Vagina (tissue), 2 donors: ENCODE results near the gene LAMA1. TPM values are rescaled to one million over a fixed set of nuclear protein-coding genes. Genes with fewer than 3 reads are reported as not detected.

ENCODE experiments used
- DNase-seq, 2 donors: peaks; one replicate each; pipeline ENCODE4 v3.0.0-alpha.2; 2017; ENCODE audit errors: extremely low spot score in 2 of 2
- H3K27ac ChIP-seq: fragments of 200-600 bp; sonication (generic); one replicate; pipeline ENCODE4 v1.5.1; 2019
- H3K27me3 ChIP-seq: fragments of 200-600 bp; sonication (generic); one replicate; pipeline ENCODE4 v1.5.1; 2019
- H3K36me3 ChIP-seq, 2 donors: fragments of 200-600 bp; sonication (generic); one replicate each; pipeline ENCODE4 v1.5.1; 2017 to 2019
- H3K4me1 ChIP-seq: fragments of 200-600 bp; sonication (generic); one replicate; pipeline ENCODE4 v1.5.1; 2019
- H3K4me3 ChIP-seq, 2 donors: fragments of 200-600 bp; sonication (generic); 1 replicate in 1 of 2; 2 replicates in 1 of 2; pipeline ENCODE4 v1.5.1; 2016 to 2019
- H3K9me3 ChIP-seq: fragments of 200-600 bp; sonication (generic); one replicate; pipeline ENCODE4 v1.5.1; 2019
- POLR2A ChIP-seq, 2 donors: fragments of 450-650 bp; IDR thresholded peaks; one replicate each; pipeline ENCODE4 v1.6.1; 2017; ENCODE audit warnings: antibody characterized with exemption in 2 of 2, mild to moderate bottlenecking in 2 of 2, moderate library complexity in 2 of 2
- POLR2AphosphoS5 ChIP-seq, 2 donors: sonication (generic); formaldehyde crosslinking; IDR thresholded peaks; one replicate each; pipeline ENCODE4 v1.9.0; 2017; ENCODE audit warnings: antibody characterized with exemption in 2 of 2, mild to moderate bottlenecking in 2 of 2, low read depth in 1 of 2; ENCODE audit not compliant: insufficient read depth in 1 of 2
- intact Hi-C: fragments of 100-400 bp; cut with DNase I; formaldehyde crosslinking; loops from one replicate; pipeline ENCODE4 v1.15.1; 2023
- total RNA-seq: library from RNA; depleted of rRNA; stranded (reverse); fragments of >200 nt; gene quantifications from one replicate; pipeline ENCODE4 v1.2.3, GENCODE V29; 2016
- TF ChIP-seq, protein P1 (sequence below), 3 experiments: fragments of 450-650 bp in 2 of 3; fragments of 200-600 bp in 1 of 3; sonication (generic) in 1 of 3; IDR thresholded peaks; one replicate each; pipeline ENCODE4 v1.5.1; 2017 to 2019; ENCODE audit warnings: antibody characterized with exemption in 3 of 3, mild to moderate bottlenecking in 2 of 3, moderate library complexity in 2 of 3

The LAMA1 gene
- total RNA-seq, 1 donor from 2014 or later = 1.5 TPM

DNA sequence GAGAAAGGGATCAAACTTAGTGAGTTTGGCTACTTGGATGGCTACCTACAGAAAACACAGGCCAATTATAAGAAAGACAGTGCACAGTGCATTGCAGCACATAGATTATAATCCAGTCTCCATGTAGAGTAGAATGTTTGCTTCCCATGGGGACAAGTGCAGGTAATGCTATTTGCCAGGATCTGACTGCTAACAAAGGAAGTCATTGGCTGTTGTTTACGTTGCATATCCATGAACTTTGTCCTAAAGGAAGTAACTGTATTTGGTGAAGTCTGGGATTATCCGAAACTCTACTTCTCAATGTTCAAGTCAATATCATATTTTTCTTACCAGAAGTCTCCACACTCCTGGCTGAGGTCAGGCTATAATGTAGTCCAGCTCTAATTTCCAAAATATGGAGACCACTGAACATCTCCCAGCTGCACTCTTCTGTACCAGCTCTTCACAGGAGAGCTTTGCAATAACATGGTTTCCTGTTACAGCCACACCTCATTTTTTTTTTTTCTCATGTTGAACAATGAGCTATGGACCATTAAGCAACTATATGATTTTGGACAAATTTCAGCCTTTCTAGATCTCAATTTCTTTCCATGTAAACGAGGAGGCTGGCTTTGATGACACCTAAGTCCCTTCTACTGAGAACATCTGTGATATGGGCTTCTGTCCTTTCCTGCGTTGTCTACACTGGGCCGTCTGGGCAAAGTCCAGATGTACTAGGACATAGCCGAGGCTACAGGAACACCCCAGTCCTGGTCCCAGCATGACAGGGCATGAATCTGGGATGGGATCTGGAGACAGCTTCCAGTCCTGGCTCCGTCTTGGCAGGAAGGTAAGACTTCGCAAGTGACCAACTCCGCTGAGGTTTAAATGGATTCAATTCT lies 154.8 kb downstream of the LAMA1 start:
- Histone ChIP-seq H3K4me3 (no peak overlapping the region), H3K36me3 (no peaks in the 10 kb centered on the region), H3K4me1 (no peaks in the 10 kb centered on the region), H3K27me3 (no peaks in the 10 kb centered on the region), H3K27ac (no peak overlapping the region), H3K9me3 (peaks cover 3% of the 10 kb centered on the region)
- TF ChIP-seq, protein P1, sequence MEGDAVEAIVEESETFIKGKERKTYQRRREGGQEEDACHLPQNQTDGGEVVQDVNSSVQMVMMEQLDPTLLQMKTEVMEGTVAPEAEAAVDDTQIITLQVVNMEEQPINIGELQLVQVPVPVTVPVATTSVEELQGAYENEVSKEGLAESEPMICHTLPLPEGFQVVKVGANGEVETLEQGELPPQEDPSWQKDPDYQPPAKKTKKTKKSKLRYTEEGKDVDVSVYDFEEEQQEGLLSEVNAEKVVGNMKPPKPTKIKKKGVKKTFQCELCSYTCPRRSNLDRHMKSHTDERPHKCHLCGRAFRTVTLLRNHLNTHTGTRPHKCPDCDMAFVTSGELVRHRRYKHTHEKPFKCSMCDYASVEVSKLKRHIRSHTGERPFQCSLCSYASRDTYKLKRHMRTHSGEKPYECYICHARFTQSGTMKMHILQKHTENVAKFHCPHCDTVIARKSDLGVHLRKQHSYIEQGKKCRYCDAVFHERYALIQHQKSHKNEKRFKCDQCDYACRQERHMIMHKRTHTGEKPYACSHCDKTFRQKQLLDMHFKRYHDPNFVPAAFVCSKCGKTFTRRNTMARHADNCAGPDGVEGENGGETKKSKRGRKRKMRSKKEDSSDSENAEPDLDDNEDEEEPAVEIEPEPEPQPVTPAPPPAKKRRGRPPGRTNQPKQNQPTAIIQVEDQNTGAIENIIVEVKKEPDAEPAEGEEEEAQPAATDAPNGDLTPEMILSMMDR (IDR thresholded peaks at IDR 0.05) = no peak
- TF ChIP-seq POLR2A (IDR thresholded peaks at IDR 0.05) (no peak), POLR2AphosphoS5 (IDR thresholded peaks at IDR 0.05; ENCODE audit: insufficient read depth in 1 of 2, low read depth in 1 of 2) (no peak)
- intact Hi-C loops = no loop called here
- DNase-seq = no peak

DNA sequence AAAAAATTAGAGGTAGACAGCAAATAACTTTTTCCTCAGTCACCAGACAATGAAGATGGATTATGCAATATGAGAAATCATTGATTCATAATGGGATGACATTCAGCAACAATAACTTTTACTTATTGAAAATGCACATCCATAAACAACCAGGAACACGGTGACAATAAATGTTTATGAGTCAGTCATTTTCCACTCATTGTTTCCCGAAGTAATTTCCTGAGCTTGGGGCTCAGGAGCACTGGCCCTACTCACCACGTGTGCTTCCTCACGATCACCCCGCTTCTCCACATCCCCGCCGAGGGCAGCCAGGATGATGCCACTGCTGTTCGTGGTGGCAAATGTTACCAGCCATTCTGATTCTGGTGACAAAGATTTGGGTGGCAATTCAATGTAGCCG lies 156.3 kb downstream of the LAMA1 start:
- peaks cover 3% of the 10 kb centered on the region for H3K9me3 ChIP-seq
- no peaks in the 10 kb centered on the region for H3K36me3 ChIP-seq
- DNase-seq = no peak
- H3K27me3 ChIP-seq = no peaks in the 10 kb centered on the region
- TF ChIP-seq POLR2A (IDR thresholded peaks at IDR 0.05) (no peak), POLR2AphosphoS5 (IDR thresholded peaks at IDR 0.05; ENCODE audit: insufficient read depth in 1 of 2, low read depth in 1 of 2) (no peak)
- TF ChIP-seq, protein P1 (IDR thresholded peaks at IDR 0.05) = no peak
- H3K27ac ChIP-seq = no peak overlapping the region
- intact Hi-C loops = no loop called here
- H3K4me1 ChIP-seq = no peaks in the 10 kb centered on the region
- no peak overlapping the region for H3K4me3 ChIP-seq

DNA sequence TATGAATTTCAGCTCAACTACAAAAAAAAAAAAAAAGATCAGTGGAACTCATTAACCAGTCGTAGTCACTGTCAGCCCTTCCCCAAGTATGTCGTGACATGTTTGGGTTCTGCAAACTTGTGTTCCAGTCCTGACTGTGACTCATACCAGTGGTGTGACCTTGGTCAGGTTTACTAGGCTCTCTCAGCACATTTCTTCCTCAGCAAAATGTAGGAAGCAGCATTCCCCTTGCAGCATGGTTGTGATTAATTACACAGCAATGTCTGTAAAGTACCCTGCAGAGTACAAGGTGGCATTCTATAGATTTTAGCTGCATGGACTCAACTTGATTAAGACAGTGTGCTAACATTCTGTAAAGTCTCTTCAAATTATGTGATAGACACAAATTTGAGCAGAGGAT lies 156.9 kb downstream of the LAMA1 start:
- Histone ChIP-seq H3K9me3 (peaks cover 3% of the 10 kb centered on the region), H3K27ac (no peak overlapping the region), H3K4me3 (no peak overlapping the region), H3K27me3 (no peaks in the 10 kb centered on the region), H3K4me1 (no peaks in the 10 kb centered on the region), H3K36me3 (no peaks in the 10 kb centered on the region)
- TF ChIP-seq POLR2A (IDR thresholded peaks at IDR 0.05) = no peak
- TF ChIP-seq, protein P1 (IDR thresholded peaks at IDR 0.05) = no peak
- TF ChIP-seq POLR2AphosphoS5 (IDR thresholded peaks at IDR 0.05; ENCODE audit: insufficient read depth in 1 of 2, low read depth in 1 of 2) = no peak
- intact Hi-C loops = no loop called here
- no peak for DNase-seq

DNA sequence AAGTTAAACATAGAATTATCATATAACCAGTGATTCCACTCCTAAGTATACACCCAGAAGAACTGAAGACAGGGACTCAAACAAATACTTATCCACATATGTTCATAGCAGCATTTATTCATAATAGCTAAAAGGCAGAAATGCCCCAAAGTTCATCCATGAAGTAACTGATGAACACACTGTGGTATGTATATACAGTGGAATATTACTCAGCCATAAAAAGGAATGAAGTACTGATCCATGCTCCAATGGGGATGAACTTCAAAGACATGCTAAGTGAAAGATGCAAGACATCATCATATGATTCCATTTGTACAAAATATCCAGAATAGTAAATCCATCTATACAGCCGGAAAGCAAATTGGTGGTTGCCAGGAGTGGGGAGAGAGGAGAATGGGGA lies 157.5 kb downstream of the LAMA1 start:
- no peak for DNase-seq
- no peaks in the 10 kb centered on the region for H3K27me3 ChIP-seq
- H3K36me3 ChIP-seq = no peaks in the 10 kb centered on the region
- TF ChIP-seq POLR2A (IDR thresholded peaks at IDR 0.05) = no peak
- TF ChIP-seq, protein P1 (IDR thresholded peaks at IDR 0.05) = no peak
- TF ChIP-seq POLR2AphosphoS5 (IDR thresholded peaks at IDR 0.05; ENCODE audit: insufficient read depth in 1 of 2, low read depth in 1 of 2) = no peak
- H3K9me3 ChIP-seq = peaks cover 3% of the 10 kb centered on the region
- H3K27ac ChIP-seq = no peak overlapping the region
- H3K4me3 ChIP-seq = no peak overlapping the region
- H3K4me1 ChIP-seq = no peaks in the 10 kb centered on the region
- intact Hi-C loops = no loop called here

DNA sequence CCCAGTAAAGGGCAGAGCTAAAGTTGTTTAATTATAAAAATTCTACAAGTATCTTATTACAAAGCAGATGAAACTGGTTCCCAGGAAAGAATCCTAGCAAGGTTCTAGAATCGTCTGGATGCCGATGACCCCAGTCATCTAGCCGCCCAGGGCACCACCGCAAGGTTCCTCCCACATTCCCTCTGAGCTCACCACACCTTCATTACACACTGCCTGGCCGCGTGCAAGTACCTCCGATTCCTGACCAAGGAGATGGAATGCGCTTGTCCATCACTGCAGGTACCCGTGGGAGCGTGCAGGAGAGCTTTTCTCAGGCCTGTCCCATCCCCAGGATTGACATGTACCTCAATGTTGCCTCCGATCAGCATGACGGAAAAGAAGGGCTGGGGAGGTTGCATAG lies 158.5 kb downstream of the LAMA1 start:
- Histone ChIP-seq H3K27ac (no peak overlapping the region), H3K36me3 (no peaks in the 10 kb centered on the region), H3K4me3 (no peak overlapping the region), H3K27me3 (no peaks in the 10 kb centered on the region), H3K4me1 (no peaks in the 10 kb centered on the region), H3K9me3 (peaks cover 3% of the 10 kb centered on the region)
- TF ChIP-seq POLR2AphosphoS5 (IDR thresholded peaks at IDR 0.05; ENCODE audit: insufficient read depth in 1 of 2, low read depth in 1 of 2) (no peak), POLR2A (IDR thresholded peaks at IDR 0.05) (no peak)
- TF ChIP-seq, protein P1 (IDR thresholded peaks at IDR 0.05) = no peak
- DNase-seq = no peak
- intact Hi-C loops = no loop called here
